OCI-LY3 (cell line): Measurements from ENCODE around the gene BICD1.
A peak's percentile ranks its signal among the peaks of the same experiment; 100 is the strongest.

Experiments used
- H2AFZ ChIP-seq: fragments of 200-600, 300-600 bp; shearing (Covaris generic); 2 replicates; pipeline ENCODE4 v1.6.0; 2014; ENCODE audit warnings: antibody characterized with exemption, low read depth, low read length
- H3K27ac ChIP-seq: fragments of 200-600, 300-600 bp; sonication (generic); 2 replicates; pipeline ENCODE4 v1.5.1; 2014; ENCODE audit warnings: mild to moderate bottlenecking, low read length, moderate library complexity, mixed read lengths
- H3K27me3 ChIP-seq: fragments of 200-600, 300-600 bp; sonication (generic); 2 replicates; pipeline ENCODE4 v1.6.1; 2014; ENCODE audit warnings: low read depth, low read length, mixed read lengths
- H3K36me3 ChIP-seq: fragments of 200-600, 300-600 bp; sonication (generic); replicated peaks from 2 replicates; pipeline ENCODE3; 2014; ENCODE audit warnings: low read depth, low read length, mixed read lengths
- H3K4me1 ChIP-seq: fragments of 300-600, 200-600 bp; sonication (generic); 2 replicates; pipeline ENCODE4 v1.6.1; 2014; ENCODE audit warnings: low read length, mixed read lengths
- H3K4me2 ChIP-seq: fragments of 200-600, 300-600 bp; sonication (generic); 2 replicates; pipeline ENCODE4 v1.6.1; 2014; ENCODE audit warnings: low read length, mixed read lengths
- H3K4me3 ChIP-seq: fragments of 300-600, 200-600 bp; sonication (generic); 2 replicates; pipeline ENCODE4 v1.5.1; 2014; ENCODE audit warnings: antibody characterized with exemption, mild to moderate bottlenecking, low read length, moderate library complexity
- H3K79me2 ChIP-seq: fragments of 300-600, 200-600 bp; shearing (Covaris generic); 2 replicates; pipeline ENCODE4 v1.6.1; 2014; ENCODE audit warnings: mild to moderate bottlenecking, low read length, mixed read lengths
- H3K9ac ChIP-seq: fragments of 300-600, 200-600 bp; shearing (Covaris generic); 2 replicates; pipeline ENCODE4 v1.6.0; 2014; ENCODE audit warnings: mild to moderate bottlenecking, low read length, moderate library complexity
- H3K9me3 ChIP-seq: fragments of 200-600, 300-600 bp; shearing (Covaris generic); 2 replicates; pipeline ENCODE4 v1.6.1; 2014; ENCODE audit warnings: low read length, mixed read lengths; ENCODE audit not compliant: insufficient read depth
- H4K20me1 ChIP-seq: fragments of 200-600, 300-600 bp; sonication (generic); 2 replicates; pipeline ENCODE4 v1.6.1; 2016; ENCODE audit warnings: low read length, mixed read lengths; ENCODE audit not compliant: insufficient read depth
- CTCF ChIP-seq: fragments of 200-600, 300-600 bp; sonication (generic); IDR thresholded peaks from 2 replicates; pipeline ENCODE4 v1.5.1; 2014; ENCODE audit warnings: antibody characterized with exemption, low read length, low read depth
- EZH2phosphoT487 ChIP-seq: fragments of 200-600 bp; shearing (Covaris generic); IDR thresholded peaks from 2 replicates; pipeline ENCODE4 v1.6.1; 2018; ENCODE audit warnings: antibody characterized with exemption, mixed run types, low read depth

The BICD1 gene

DNA sequence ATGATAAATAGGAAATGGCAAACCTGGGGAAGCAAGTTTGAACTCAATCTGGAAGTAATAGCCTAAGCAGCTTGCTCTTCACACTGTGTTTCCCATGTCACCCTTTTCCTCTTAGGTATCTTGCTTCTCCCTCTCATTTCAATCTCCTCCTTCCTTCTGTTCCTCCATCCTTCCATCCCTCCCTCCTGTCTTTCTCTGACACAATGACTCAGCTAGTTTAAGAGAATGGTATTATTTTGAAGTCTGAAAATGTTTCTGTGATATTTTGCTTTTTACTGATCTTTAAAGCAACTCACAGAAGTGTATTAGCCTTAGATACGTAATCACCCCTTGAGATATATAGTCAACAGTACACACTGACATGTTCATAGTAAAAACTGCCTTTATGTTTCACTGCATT lies 236.8 kb downstream of the BICD1 start:
- no peak overlapping the region for H3K4me3 ChIP-seq

DNA sequence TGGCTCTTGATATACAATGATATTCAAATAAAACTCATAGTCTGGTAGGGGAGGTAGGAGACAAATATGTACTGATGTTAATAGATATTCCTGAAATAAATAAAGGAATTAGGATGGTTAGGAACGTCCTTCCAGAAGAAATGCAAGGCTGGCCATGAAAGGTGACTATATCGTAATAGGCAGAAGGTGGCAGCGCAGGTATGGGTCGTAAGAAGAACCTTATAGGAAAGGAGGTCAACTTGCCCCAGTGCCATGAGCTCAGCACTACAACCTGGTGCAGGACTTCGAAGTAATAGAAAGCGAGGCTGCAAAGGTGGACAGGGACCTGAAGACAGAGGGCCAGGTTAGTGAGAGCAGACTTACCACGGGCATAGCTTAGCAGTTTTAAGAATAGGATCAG lies 237.4 kb downstream of the BICD1 start:
- Histone ChIP-seq H3K4me3 (no peak overlapping the region), H3K36me3 (no peaks in the 10 kb centered on the region), H3K9ac (no peak overlapping the region), H4K20me1 (no peaks in the 10 kb centered on the region), H3K9me3 (no peaks in the 10 kb centered on the region), H2AFZ (no peak overlapping the region), H3K4me2 (no peak overlapping the region), H3K79me2 (no peaks in the 10 kb centered on the region), H3K4me1 (no peaks in the 10 kb centered on the region), H3K27ac (no peak overlapping the region), H3K27me3 (no peaks in the 10 kb centered on the region)
- TF ChIP-seq EZH2phosphoT487: no peak
- peak; percentile 25; the same call in 1 of the 2 replicates for TF ChIP-seq CTCF

More for the DNA sequence above, 236.8 kb downstream of the BICD1 start:
- Histone ChIP-seq H3K27me3 (no peaks in the 10 kb centered on the region), H3K9ac (no peak overlapping the region), H2AFZ (no peak overlapping the region), H3K36me3 (no peaks in the 10 kb centered on the region), H3K9me3 (no peaks in the 10 kb centered on the region), H4K20me1 (no peaks in the 10 kb centered on the region), H3K79me2 (no peaks in the 10 kb centered on the region), H3K4me2 (no peak overlapping the region), H3K4me1 (no peaks in the 10 kb centered on the region), H3K27ac (no peak overlapping the region)
- no peak for TF ChIP-seq CTCF

DNA sequence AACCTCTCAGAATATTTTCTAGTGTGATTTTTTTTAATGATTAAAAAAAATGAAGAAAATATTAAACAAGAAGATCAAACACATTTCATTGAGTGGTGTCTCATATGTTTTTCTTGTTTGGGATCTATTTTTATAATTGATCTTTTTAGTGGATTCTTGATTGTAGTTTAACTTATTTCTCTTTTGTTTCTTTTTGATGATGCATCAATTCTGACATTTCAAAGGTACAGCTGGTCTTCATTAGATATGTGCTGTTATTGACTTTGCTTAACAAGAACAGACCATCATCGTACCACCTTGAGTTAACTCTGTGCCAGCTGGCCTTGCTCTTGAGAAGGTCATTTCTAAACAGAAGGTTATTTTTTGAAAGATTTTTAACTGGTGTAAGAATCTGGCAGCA lies 246.9 kb downstream of the BICD1 start:
- TF ChIP-seq EZH2phosphoT487 (no peak), CTCF (no peak)
- no peaks in the 10 kb centered on the region for H3K36me3 ChIP-seq
- H3K27me3 ChIP-seq: no peaks in the 10 kb centered on the region

GRCh38 chr12:32357601-32358249 lies 251.1 kb downstream of the BICD1 start:
- Histone ChIP-seq H3K9ac (no peak overlapping the region), H3K79me2 (no peaks in the 10 kb centered on the region), H3K27ac (no peak overlapping the region), H3K9me3 (no peaks in the 10 kb centered on the region), H3K4me2 (no peak overlapping the region), H3K4me1 (no peaks in the 10 kb centered on the region), H4K20me1 (no peaks in the 10 kb centered on the region), H2AFZ (no peak overlapping the region), H3K27me3 (no peaks in the 10 kb centered on the region), H3K4me3 (no peak overlapping the region), H3K36me3 (no peaks in the 10 kb centered on the region)
- no peak for TF ChIP-seq CTCF
- TF ChIP-seq EZH2phosphoT487: no peak

More for the DNA sequence above, 246.9 kb downstream of the BICD1 start:
- no peaks in the 10 kb centered on the region for H3K9me3 ChIP-seq
- no peak overlapping the region for H3K27ac ChIP-seq
- H3K4me1 ChIP-seq: no peaks in the 10 kb centered on the region
- no peak overlapping the region for H3K4me2 ChIP-seq
- no peaks in the 10 kb centered on the region for H4K20me1 ChIP-seq
- H3K4me3 ChIP-seq: no peak overlapping the region
- H2AFZ ChIP-seq: no peak overlapping the region
- no peak overlapping the region for H3K9ac ChIP-seq
- no peaks in the 10 kb centered on the region for H3K79me2 ChIP-seq
